SK-N-MC (cell line): ENCODE measurements around the gene MUC3A.
"Not testable (repeated sequence)": the region's sequence is repeated elsewhere in the genome, so short reads cannot be mapped to it uniquely, and the experiment has no call there.

ENCODE experiments used
- DNase-seq: peaks from one replicate; pipeline ENCODE4 v3.0.0-alpha.2; 2011; ENCODE audit warnings: low read depth, low spot score
- H3K27ac ChIP-seq: fragments of 200-600 bp; sonication (generic); 2 replicates; pipeline ENCODE4 v1.5.1; 2016; ENCODE audit warnings: mixed run types
- H3K36me3 ChIP-seq: fragments of 200-600 bp; sonication (generic); 2 replicates; pipeline ENCODE4 v1.6.1; 2017; ENCODE audit warnings: antibody characterized with exemption, low read length, mixed read lengths; ENCODE audit not compliant: insufficient read depth
- H3K4me3 ChIP-seq: fragments of 200-600 bp; sonication (generic); 2 replicates; pipeline ENCODE4 v1.5.1; 2016
- H3K9ac ChIP-seq: fragments of 200-600 bp; sonication (generic); 2 replicates; pipeline ENCODE4 v1.8.0; 2017; ENCODE audit warnings: mixed run types, mixed read lengths; ENCODE audit not compliant: insufficient read length
- H3K9me3 ChIP-seq: fragments of 200-600 bp; sonication (generic); 2 replicates; pipeline ENCODE4 v1.6.1; 2017; ENCODE audit warnings: low read depth, mild to moderate bottlenecking, antibody characterized with exemption, low read length, moderate library complexity, mixed read lengths
- EZH2 ChIP-seq: fragments of 200-600 bp; sonication (generic); IDR thresholded peaks from one replicate; pipeline ENCODE4 v1.6.1; 2017; ENCODE audit warnings: antibody characterized with exemption
- FOXP2 ChIP-seq: optimal IDR thresholded peaks from 2 replicates; pipeline ENCODE3; 2011; ENCODE audit warnings: mild to moderate bottlenecking, moderate library complexity; ENCODE audit not compliant: insufficient read depth; ENCODE audit errors: extremely low read length, control extremely low read depth
- POLR2AphosphoS5 ChIP-seq: IDR thresholded peaks from 2 replicates; pipeline ENCODE4 v1.6.1; 2012; ENCODE audit warnings: mild to moderate bottlenecking, low read depth, low read length, borderline replicate concordance

The MUC3A gene

DNA sequence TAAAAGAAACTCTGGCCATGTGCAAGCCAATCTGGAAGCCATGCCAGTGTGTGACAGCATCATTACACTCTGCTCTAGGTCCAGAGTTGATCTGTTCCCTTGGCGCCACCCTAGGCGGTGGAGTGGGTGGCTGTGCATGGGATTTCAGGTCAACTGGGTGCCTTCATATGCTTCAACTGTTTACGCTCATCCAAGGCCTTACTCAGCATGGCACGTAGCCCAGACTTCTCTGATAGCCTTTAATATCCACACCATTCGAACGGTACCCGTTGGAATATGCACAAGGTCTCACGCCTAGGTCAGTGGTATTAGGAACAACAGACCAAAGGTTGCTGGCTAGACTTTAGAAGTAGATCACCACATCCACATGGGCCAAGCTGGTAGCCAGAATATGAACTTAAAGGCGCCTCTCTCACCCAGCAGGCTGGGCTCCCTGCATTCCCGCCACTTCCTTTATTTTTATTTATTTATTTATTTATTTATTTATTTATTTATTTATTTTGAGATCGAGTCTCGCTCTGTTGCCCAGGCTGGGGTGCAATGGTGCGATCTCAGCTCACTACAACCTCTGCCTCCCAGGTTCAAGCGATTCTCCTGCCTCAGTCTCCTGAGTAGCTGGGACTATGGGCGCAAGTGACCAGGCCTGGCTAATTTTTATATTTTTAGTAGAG is 35.0 kb upstream of the MUC3A start:
- Histone ChIP-seq H3K4me3 (no peak overlapping the region), H3K9me3 (no peaks in the 10 kb centered on the region), H3K27ac (no peak overlapping the region), H3K36me3 (no peaks in the 10 kb centered on the region), H3K9ac (no peak overlapping the region)
- TF ChIP-seq POLR2AphosphoS5 (no peak), EZH2 (no peak), FOXP2 (no peak)
- no peak for DNase-seq

DNA sequence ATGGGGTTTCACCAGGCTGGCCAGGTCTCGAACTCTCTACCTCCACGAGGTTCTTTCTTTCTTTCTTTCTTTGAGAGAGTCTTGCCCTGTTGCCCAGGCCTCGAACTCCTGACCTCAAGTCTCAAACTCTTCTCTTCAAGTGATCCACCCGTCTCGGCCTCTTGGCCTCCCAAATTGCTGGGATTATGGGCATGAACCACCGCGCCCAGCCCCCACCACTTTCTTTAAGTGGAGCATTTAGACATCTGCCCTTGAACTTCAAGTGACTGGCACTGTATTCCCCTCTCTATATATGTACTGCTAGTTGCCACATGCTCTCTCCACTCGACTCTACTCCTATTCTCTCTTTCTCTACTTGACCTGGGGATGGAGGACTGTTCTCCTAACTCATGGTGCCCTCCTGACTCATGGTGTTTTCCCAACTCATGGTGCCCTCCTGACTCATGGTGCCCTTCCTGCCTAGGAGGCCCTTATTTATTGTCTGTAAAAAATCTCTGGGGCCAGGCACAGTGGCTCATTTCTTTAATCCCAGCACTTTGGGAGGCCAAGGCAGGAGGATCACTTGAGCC is 34.4 kb upstream of the MUC3A start:
- Histone ChIP-seq H3K36me3 (no peaks in the 10 kb centered on the region), H3K9me3 (no peaks in the 10 kb centered on the region), H3K27ac (no peak overlapping the region), H3K9ac (no peak overlapping the region), H3K4me3 (no peak overlapping the region)
- TF ChIP-seq EZH2 (no peak), POLR2AphosphoS5 (no peak), FOXP2 (no peak)
- DNase-seq: no peak

DNA sequence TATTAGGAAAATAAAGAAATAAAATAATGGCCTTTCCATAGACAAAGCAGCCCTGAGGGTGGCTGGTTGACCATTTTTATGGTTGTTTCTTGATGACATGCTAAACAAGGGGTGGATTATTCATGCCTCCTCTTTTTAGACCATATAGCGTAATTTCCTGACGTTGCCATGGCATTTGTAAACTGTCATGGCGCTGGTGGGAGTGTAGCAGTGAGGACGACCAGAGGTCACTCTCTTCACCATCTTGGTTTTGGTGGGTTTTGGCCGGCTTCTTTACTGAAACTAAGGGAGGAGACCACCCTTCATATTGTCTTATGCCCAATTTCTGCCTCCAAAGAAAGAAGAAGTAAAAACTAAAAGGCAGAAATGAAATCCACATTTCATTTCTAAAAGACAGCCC is 30.0 kb upstream of the MUC3A start:
- not testable (repeated sequence) for H3K9ac ChIP-seq, DNase-seq, H3K36me3 ChIP-seq, H3K9me3 ChIP-seq, H3K27ac ChIP-seq, H3K4me3 ChIP-seq

DNA sequence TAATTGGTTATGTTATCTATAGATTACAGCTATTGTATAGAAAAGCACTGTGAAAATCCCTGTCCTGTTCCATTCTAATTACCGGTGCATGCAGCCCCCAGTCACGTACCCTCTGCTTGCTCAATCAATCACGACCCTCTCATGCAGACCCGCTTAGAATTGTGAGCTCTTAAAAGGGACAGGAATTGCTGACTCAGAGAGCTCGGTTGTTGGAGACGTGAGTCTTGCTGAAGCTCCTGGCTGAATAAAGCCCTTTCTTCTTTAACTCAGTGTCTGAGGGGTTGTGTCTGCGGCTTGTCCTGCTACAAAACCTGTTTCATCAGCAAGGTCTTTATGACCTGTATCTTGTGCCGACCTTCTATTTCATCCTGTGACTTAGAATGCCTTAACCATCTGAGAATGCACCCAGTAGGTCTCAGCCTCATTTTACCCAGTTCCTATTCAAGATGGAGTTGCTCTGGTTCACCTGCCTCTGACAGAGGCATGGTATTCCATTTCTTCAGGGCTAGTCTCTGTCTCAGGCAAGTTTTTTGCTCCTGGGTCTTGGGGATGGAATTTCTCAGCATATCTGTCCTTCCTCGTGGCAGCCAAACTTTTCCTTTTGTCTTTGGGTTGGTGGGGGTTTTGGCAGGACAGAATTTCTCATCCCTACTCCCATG is 29.4 kb upstream of the MUC3A start:
- not testable (repeated sequence) for DNase-seq, H3K27ac ChIP-seq, H3K36me3 ChIP-seq, H3K4me3 ChIP-seq, H3K9me3 ChIP-seq, H3K9ac ChIP-seq

DNA sequence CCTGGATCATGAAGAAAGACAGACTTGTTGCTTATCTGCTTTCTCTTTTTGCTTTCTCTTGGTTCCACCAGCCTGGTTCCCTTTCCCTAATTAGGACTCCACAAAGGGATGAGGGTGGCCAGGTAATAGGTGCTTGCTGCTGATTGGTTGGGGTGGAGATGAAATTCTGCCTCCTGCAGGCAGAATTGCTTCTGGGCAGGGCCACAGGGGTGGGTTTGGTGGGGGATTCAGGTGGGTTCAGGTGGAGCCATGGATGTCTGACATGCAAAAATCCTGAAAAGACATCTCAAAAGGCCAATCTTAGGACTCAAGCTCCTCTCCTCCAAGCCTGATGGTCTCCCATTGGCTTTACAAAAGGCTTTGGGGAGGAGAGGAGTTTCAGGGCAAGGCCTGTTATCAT is 28.3 kb upstream of the MUC3A start:
- H3K9me3 ChIP-seq: no peaks in the 10 kb centered on the region
- no peak overlapping the region for H3K4me3 ChIP-seq
- TF ChIP-seq FOXP2 (no peak), EZH2 (no peak), POLR2AphosphoS5 (no peak)
- no peak for DNase-seq
- no peak overlapping the region for H3K9ac ChIP-seq
- H3K36me3 ChIP-seq: no peaks in the 10 kb centered on the region
- no peak overlapping the region for H3K27ac ChIP-seq

DNA sequence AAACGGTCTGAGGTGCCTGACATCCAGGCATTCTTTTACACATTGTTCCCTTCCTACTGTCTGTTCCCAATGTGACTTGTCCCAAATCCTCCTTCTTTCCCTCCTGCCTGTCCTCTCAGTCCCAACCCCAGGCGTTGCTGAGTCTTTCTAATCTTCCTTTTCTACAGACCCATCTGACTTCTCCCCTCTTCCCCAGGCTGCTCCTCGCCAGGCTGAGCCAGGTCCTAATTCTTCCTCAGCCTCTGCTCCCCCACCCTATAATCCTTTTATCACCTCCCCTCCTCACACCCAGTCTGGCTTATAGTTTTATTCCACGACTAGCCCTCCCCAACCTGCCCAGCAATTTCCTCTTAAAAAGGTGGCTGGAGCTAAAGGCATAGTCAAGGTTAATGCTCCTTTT is 25.7 kb upstream of the MUC3A start:
- not testable (repeated sequence) for H3K36me3 ChIP-seq, H3K27ac ChIP-seq, H3K9ac ChIP-seq, DNase-seq, H3K9me3 ChIP-seq, H3K4me3 ChIP-seq

DNA sequence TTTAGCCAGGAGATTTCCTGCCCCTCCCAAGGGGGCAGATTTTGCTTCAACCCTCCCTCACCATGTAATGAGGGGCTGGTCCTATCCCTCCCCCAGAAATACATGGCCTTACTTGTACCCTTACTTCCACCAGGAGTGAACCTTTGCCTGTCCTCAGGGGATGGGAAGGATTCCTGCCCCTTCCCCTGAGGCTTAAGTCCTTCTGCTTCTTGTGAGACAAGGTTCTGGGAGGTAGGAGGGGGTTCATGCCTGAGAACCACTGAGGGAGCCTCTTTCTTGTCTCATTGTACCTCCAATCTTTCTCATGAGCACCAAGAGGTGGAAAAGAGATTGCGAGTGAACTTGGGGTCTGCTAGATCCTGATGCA is 19.5 kb upstream of the MUC3A start:
- DNase-seq: no peak
- no peak overlapping the region for H3K9ac ChIP-seq
- no peak overlapping the region for H3K27ac ChIP-seq
- no peaks in the 10 kb centered on the region for H3K36me3 ChIP-seq
- no peak overlapping the region for H3K4me3 ChIP-seq
- TF ChIP-seq EZH2 (no peak), POLR2AphosphoS5 (no peak), FOXP2 (no peak)
- no peaks in the 10 kb centered on the region for H3K9me3 ChIP-seq

DNA sequence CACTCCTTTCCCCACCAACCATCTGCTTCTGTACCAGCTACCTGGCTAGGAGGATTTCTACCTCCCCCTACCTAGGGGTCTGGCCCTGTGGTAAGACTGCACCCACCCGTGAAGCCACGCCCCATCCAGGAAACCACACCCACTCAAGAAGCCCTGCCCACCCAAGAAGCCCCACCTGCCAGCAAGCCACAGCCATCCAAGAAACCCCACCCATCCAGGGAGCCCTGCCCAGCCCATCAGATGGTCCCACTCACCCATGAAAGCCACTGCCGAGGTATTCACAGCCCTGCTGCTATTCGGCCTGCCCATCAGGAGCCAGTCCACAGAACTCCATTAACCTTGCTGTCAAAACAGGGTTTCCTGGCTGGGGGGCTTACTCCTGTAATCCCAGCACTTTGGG is 15.6 kb upstream of the MUC3A start:
- no peak for DNase-seq
- no peak overlapping the region for H3K27ac ChIP-seq
- TF ChIP-seq FOXP2 (no peak), POLR2AphosphoS5 (no peak), EZH2 (no peak)
- H3K36me3 ChIP-seq: no peaks in the 10 kb centered on the region
- H3K4me3 ChIP-seq: no peak overlapping the region
- H3K9ac ChIP-seq: no peak overlapping the region
- H3K9me3 ChIP-seq: no peaks in the 10 kb centered on the region

DNA sequence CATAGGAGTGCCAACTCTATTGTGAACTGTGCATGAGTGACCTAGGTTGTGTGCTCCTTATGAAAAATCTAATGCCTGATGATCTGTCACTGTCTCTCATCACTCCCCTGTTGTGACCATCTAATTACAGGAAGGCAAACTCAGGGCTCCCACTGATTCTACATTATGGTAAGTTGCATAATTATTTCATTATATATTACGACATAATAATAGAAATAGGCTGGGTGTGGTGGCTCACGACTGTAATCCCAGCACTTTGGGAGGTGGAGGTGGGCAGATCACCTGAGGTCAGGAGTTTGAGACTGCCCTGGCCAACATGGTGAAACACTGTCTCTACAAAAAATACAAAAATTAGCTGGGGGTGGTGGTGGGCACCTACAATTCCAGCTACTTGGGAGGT is 14.0 kb upstream of the MUC3A start:
- not testable (repeated sequence) for DNase-seq, H3K4me3 ChIP-seq, H3K27ac ChIP-seq, H3K9ac ChIP-seq, H3K9me3 ChIP-seq, H3K36me3 ChIP-seq

DNA sequence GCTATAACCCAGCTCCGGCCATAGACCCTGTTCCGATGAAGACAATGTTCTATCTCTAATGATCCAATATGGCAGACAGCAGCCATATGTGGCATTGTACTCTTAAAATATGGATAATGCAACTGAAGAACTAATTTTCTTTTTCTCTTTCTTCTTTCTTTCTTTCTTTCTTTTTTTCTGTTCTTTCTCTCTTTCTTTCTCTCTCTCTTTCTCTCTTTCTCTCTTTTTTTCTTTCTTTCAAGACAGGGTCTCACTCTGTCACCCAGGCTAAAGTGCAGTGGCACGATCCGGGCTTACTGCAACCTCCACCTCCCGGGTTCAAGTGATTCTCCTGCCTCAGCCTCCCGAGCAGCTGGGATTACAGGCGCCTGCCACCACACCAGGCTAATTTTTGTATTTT is 13.2 kb upstream of the MUC3A start:
- DNase-seq, H3K27ac ChIP-seq, H3K36me3 ChIP-seq, H3K9ac ChIP-seq, H3K4me3 ChIP-seq, H3K9me3 ChIP-seq: not testable (repeated sequence)
